GM21367 (cell line): Measurements from ENCODE around the gene RNF141.

ENCODE experiments used
- ATAC-seq: cut with Tn5 transposase; IDR thresholded peaks from one replicate; pipeline ENCODE4 v1.9.1; 2021; ENCODE audit not compliant: unreplicated experiment

The RNF141 gene, protein sequence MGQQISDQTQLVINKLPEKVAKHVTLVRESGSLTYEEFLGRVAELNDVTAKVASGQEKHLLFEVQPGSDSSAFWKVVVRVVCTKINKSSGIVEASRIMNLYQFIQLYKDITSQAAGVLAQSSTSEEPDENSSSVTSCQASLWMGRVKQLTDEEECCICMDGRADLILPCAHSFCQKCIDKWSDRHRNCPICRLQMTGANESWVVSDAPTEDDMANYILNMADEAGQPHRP

DNA sequence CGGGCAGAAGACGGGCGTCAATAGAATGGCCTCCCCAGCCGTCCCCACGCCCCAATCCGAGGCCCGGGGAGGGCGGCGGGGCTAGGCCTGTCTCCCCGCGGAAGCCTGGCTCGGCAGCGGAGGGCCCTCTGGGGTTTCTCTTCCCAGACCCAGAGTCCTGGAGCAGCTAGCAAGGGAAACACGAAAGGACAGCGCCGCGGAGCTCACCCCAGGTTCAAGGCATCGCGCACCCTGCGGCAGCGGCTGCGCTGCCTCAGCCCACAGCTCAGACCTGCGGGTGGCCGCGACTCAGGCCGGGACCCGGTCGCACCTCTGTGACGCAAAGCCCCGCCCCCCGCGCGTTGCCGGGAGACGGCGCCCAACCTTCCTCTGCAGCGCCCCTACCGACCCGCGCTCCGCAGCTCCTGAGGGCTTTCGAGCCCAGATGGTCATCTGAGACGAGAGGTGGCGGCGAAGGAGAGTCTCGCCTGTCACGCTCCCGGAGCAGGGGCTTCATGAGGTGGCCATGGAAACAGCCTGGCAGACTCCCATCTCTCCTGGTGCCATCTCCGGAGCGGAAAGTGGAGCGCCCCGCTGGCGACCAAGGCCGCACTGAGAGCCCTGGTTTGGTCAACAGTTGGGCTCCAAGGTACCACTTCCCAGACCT is at the start of gene RNF141:
Gene RNF141, minus strand, starts transcription at position 273 of the 646 bp plus-strand sequence. CDS start 7,029 bp downstream, outside the sequence.
- ATAC-seq, result peak; percentile 95

DNA sequence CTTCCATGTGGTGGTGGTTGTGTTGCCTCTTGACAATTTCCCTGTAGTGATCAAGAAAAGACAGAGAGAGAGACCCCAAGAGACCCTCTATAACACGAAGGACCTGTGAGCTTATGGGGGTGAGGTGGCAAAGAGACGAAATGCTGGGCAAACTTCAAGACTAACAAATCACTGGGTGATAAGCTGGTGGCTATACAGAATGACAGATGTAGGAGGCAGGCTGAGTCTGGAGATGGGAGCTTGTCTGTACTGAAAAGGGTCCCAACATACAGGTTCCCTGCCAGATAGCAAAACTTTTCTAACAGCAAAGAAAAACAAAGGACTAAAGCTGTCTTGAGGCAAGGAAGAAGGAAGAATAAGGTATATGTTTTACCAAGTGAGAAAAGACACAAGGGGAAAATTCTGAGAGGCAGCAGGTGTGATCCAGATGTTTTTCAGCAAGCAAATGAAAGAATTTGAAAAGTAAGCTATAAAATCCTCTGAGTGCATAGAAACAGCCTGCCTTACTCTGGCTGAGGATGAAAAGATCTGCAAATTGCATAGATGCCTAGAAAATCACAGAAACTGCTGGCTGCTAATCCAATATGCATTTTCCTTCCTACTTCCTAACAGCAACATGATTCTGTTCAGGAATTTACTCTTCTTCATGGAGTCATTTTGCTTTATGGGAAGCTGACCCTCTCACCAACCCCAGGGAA is 49.4 kb upstream of the RNF141 start:
- no peak for ATAC-seq

DNA sequence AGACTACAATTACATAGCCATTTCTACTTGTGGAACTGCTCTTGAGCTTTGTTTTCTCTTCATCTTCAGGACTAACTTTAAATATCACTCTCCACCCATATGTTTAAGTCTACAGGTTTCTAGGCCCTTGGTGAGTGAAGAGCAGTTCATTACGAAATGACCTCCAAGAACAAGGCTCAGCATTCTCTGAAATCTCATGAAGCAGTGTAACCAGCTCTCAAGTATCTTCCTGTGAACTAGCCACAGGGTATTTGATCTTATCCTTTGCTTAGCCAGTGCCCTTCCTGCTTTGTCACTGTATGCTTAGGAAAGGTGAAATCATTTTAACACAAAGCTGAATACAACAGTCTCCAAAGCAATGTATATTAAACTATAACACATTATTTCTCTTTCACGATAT is 47.9 kb upstream of the RNF141 start:
- ATAC-seq, result no peak

DNA sequence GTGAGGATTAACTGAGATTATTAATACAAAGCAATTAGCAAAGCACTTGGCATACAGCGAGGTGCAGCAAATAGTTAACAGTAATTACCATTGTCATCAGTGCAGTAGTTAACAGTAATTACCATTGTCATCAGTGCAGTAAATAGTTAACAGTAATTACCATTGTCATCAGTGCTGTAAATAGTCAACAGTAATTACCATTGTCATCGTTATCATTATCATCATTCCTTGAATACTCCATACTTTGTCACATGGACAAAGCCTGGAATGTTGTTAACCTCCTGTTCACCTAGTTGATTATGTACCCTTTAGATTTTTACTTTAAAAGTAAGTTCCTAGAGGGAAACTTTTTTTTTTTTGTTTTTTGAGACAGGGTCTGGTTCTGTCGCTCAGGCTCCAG is 47.0 kb upstream of the RNF141 start:
- ATAC-seq, result no peak

DNA sequence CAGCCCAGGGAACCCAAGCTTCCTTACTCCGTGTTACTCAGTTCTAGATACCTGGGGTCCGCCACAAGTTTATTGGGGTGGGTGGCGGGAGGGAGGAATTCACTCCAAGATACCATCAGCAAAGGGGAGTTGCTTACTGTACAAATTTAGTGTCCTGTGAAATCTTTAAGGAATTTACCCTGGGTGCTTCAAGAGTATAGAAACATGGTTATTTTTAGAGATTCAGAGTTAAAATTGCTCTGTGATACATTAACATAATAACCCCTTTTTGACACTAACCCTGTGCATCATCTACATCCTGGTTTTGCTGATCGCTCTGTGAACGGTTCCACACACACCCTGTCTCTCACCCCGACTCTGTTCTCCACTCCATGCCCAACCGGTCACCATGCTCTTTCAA is 46.4 kb upstream of the RNF141 start:
- ATAC-seq, result no peak

DNA sequence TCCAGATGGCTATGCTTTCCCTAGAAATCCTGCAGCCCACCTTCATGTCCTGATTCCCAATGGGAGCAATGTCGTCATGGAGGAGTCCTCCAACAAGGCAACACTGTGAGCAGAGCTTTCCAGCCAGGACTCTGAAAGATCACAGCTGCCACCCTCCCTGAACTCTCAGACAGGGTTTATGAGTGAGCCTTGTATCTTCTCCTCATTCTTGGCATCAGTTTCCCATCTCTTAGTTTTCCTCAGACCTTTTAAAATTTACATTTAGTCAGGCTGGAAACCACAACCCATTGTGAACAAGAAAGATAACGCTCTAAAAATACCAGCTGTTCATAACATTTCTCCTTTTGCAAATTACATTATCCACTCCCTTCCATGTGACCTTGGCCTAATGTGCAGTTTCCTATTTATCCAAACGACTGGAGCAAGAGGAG is 43.1 kb upstream of the RNF141 start:
- ATAC-seq, result no peak

DNA sequence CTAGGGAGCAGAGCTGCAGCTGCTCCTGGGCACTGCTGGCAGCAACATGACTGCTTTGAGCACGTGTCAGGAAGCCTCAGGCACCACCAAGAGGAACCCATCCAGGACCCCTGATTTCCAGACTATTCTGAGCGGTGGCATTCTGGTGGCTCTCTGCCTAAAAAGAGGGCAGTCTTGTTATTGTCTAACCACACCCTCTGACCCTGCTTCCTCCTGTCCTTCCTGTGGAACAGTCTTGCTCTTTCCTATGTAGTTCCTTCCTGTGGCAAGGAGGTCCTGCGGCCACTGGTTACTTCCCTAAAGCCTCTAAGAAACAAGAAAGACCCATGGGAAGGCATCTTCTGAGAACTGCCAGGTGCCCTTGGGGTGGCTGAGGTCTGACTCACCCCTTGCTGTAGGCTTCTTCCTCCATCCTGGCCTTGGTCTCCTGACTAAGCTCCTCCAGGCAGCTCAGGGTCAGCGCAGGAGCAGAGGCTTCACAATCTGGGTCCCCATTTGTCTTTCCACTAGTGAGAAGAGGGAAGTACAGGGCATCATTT is 40.6 kb upstream of the RNF141 start:
- ATAC-seq, result no peak

DNA sequence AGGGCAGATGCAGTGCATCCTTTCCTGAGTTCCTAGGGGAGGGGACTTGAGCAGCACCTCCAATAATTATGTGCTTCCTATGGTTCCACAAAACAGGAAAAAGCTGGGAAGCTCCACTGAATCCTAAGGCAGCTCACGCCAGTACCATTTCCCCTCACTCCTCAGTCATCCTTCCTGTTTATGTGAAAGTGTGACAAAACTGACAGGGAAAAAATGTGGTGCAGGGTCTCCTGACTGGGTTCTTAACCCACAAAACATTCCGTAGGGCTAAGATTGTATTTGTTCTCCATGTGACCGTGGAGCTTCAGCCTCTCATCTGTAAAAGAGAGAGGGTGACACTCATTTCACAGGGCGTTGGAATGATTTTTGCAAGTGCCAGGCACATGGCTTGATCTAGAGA is 39.6 kb upstream of the RNF141 start:
- no peak for ATAC-seq

DNA sequence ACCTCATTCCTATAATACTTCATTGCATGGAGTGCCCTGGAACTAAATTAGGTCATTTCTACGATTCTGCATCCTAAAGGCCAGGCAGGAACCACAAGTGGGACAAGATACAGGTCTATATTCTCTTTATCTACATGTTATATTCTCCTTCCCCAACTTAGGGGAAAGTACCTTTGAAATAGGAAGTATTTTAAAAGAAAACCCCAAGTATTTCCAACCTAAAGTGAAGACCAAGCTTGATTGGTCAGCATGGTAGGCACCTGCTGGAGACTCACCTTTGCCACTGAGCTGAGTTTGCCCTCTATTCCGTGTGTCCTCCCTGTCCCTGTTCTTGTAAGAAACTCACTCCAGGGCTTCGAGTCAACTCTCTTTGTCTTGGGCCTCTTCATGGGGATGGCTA is 38.7 kb upstream of the RNF141 start:
- ATAC-seq, result no peak

DNA sequence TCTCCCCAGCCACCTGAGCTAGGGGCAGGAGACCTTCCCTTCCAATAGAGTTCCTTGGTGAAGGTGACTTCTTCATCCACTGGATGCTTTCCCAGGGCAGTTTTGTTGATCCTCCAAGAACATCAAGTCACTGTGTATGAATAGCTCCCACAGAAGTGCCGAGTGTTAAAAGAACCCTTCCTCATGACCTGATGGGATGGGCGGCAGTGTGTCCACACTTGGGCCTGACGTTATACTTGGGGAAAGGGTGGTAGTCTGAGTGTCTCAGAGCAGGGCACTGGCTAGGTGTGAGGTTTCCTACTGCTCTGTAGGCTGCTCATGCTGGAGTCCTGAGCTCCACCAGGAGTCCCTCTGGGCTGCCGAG is 35.0 kb upstream of the RNF141 start:
- no peak for ATAC-seq

DNA sequence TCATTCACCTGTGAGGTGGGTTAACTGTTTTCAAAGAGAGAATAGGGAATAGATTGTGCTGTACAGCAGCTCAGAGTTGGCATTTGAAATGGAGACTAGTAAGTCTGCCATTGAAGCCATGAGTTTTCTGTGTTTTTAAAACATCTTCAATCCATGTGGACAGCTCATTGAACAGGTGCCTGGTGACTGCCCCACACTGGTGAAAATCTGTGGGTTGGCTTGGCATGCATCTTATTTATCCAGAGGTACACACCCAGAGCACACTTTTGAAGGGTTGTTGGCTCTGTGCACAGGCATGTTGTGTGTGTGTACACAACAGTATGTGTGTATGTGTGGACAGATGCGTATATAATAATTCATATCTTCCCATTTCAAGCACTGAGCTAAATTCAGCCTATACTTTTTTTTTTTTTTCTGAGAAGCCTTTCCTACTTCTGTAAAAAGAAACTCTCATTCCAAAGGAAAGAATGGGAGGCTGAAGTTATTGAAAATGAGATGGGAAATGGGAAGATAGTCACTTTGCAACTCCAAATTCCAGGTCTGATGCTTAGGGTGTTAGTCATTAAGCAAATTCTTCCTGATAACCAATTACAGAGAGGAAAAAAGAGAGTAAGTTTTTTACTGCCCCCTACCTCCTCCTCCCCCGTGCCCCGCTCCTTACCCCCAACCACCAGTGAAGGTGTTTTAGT is 34.5 kb upstream of the RNF141 start:
- no peak for ATAC-seq

DNA sequence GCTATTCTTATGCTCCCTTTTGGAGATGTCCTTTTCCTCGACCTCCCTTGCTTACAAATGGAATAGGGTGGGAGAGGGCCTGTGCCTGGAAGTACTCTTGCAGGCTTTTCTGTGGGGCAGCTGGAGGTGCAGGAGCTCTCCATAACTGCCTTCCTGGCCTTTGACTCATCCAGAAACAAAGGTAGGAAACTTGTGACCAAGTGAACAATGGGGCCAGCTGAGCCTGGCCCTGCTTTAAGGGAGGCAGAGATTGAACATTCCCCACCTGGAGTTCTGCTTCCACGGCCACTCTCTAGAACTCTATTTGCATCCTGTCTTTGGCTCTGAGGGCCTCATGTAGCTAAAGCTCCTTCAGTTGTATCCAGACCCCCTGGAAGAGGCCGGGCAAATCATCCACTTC is 32.6 kb upstream of the RNF141 start:
- no peak for ATAC-seq

DNA sequence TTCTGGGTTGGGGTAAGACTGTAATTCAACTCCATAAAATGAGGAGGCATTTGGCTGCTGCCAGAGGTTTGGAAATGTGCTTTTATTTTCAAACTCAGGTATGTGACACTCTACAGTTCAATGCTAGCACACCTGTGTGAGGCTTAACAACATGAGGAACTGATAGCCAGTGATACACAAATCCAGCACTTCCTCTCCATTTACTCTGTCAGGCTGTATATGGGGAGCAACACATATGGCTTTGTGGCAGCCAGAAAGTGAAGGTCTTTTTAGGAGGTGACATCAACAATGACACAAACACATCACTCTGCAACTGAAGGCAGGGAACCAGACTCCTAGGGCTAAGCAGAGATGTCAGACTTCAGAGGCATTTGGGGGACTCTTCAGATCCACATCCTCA is 32.0 kb upstream of the RNF141 start:
- no peak for ATAC-seq

DNA sequence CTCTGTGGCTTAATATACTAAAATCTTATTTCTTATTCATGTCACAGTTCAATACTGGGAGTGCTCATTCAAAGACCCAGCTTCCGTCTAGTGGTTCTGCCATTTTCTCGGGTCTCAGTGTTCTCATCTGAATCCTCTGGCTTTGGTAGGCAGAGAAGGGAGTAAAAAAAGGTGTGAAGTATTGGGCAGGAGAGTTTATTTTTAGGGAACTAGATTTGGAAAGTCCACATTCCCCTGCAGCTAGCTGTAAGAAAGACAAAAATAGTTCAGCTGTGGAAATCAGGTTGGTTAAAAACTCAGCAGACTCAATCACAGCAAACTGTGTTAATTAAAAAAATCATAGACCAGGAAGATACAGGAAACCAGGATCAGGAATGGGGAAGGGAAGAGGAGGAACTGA is 31.5 kb upstream of the RNF141 start:
- no peak for ATAC-seq

DNA sequence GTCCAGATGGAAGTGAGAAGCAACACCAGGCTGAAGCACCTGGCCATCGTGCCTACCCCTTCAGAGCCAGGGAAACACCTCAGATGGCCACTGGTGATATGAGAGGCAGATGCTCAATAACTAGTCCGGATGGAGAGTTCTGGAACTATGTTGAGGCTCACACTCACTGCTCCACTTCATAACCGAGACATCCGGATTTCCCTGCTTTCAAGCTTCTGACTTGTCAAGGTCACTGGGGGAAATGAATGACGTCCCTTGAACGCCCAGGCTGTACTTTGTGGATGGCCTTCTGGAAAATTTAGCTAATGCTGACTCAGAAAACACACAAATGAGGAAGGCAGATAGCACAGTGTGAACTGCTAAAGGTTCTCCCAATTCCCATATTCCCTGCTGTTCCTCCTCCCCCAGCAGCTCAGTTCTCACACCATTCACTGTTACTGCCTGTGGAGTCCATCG is 27.5 kb upstream of the RNF141 start, which contains the start of gene LYVE1:
Gene LYVE1, minus strand, starts transcription at position 180 of the 456 bp plus-strand sequence. Its CDS starts 133 bp downstream, at position 47.
- ATAC-seq, result no peak

DNA sequence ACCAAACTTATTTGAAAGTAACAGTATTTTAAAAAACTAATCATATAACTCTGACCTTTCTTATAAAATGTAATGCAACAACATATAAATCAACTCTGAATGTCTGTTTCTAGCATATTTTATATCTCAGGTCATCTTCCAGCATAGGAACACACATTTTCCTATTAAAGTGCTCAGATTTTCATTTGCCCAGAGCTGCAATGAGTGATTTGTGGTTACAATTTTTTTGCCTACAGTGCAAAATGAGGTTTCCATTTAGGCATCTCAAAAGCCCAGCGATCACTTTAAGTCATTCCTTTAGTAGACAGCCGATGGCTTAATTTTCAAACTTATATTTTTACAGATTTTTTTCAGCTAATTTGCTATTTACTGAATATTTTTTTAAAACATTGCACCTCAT is 26.5 kb upstream of the RNF141 start:
- no peak for ATAC-seq

DNA sequence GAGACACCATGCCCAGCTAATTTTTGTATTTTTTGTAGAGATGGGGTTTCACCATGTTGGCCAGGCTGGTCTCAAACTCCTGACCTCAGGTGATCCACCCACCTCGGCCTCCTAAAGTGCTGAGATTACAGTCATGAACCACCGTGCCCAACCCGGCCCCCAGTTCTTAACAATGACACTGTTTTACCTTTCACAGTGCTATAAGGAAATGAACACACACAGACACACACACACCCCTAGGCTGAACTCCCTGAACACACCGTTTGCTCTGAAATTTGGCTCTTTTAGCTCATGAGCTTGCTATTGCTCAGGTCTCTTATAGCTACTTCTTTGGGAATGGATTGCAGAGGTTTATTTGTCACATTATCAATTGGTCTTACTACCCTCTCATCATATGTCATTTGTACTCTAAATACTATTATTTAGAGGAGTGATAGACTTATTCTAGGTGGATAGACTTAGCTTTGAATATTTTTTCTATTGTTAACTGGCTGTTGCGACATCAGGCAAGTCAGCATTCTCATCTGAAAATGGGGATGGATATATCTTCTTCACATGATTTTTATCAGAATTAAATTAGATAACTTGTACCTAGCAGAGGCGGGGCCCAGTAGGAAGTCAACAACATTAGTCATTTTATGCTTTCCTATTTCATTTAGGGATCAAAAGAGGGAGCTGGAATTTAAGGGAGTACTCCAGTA is 25.4 kb upstream of the RNF141 start:
- no peak for ATAC-seq

DNA sequence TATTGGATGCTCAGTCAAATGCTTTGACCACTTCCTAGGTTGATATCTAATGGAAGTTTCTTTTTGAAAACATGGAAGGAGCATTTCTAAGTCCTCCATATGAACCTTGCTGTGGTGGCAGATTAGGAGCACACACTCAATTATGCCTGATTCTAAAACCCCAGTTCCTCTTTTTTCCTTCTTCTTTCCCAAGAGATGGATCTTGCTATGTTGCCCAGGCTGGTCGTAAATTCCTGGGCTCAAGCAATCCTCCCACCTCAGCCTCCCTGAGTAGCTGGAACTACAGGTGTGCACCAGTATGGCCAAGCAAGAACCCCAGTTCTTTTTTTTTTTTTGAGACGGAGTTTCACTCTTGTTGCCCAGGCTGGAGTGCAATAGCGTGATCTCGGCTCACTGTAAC is 24.5 kb upstream of the RNF141 start:
- no peak for ATAC-seq

DNA sequence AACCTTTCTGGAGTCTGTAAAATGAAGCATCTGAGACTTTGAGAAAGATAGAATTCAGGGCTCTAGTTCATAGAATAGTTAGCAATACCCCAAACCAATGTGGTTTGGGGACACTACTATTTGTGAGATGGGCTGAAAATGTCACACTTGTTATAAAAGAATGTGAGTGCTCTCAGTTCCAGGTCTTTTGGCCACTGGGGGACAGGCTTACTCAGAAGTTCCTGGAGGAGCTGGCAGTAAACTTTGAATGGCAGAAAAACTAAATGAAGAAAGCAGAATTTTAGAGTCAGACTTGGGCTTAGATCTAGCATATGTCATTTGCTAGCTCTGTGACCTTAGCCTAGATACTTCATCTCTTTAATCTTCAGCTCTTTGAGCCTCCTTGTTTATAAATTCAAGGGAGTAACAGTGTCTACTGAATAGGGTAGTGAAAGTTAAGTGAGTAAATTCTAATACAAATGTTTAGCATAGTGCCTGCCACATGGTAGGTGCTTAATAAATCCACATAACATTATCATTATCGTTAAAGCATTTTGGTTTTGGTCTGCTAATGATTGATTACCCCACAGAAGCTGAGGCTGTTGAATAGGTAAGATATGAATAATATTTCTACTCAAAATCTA is 23.8 kb upstream of the RNF141 start:
- ATAC-seq, result no peak

DNA sequence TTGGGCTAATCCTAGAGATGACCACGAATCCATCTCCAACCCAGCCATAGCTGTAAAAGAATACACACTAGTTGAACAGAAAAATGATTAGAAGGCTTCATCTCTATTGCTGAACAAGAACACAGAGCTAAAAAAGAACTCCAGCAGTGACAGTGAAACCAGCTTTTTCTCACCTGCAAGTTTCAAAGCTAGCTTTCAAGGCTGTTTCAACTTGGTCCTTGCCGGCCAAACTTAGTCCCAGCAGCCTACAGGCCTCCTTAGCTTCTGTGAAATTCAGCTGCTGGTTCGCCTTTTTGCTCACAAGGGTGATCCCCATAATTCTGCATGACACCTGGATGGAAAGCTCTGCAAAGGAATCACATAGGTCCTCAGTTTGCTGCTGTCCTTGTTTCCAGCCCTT is 23.0 kb upstream of the RNF141 start:
- ATAC-seq, result no peak
